CD14-positive monocyte (primary cell): ENCODE measurements around the gene NDUFS2. TPM values are rescaled to one million over a fixed set of nuclear protein-coding genes. Genes with fewer than 3 reads are reported as not detected.

Source experiments
- DNase-seq, 3 donors: peaks; one replicate each; pipeline ENCODE4 v3.0.0-alpha.2; 2011 to 2022
- H2AFZ ChIP-seq: 2 replicates; pipeline ENCODE4 v1.6.0; 2012; ENCODE audit warnings: mild to moderate bottlenecking, low read depth, low read length, inconsistent platforms; ENCODE audit not compliant: insufficient read depth, poor library complexity, severe bottlenecking
- H3K27ac ChIP-seq, 2 donors: 1 replicate in 1 of 2; 2 replicates in 1 of 2; pipeline ENCODE4 v1.5.1; 2012 to 2013; ENCODE audit warnings: low read length in 2 of 2, control low read depth in 1 of 2, inconsistent platforms in 1 of 2, low read depth in 1 of 2, mild to moderate bottlenecking in 1 of 2
- H3K27me3 ChIP-seq, 2 donors: one replicate each; pipeline versions ENCODE4 v1.6.0 to v1.6.1; 2011 to 2013; ENCODE audit warnings: low read length in 2 of 2; ENCODE audit not compliant: control insufficient read depth in 2 of 2, insufficient read depth in 2 of 2
- H3K36me3 ChIP-seq, 2 donors: replicated peaks in 1 of 2; 1 replicate in 1 of 2; 2 replicates in 1 of 2; pipeline versions ENCODE4 v1.5.1 to v1.6.1; 2012 to 2013; ENCODE audit warnings: low read length in 2 of 2, control low read depth in 1 of 2, inconsistent platforms in 1 of 2, mild to moderate bottlenecking in 1 of 2; ENCODE audit not compliant: insufficient read depth in 2 of 2, control insufficient read depth in 1 of 2
- H3K4me1 ChIP-seq, 2 donors: 1 replicate in 1 of 2; 2 replicates in 1 of 2; pipeline versions ENCODE4 v1.5.1 to v1.6.1; 2012 to 2013; ENCODE audit warnings: low read length in 2 of 2, control low read depth in 1 of 2, inconsistent platforms in 1 of 2, mild to moderate bottlenecking in 1 of 2, moderate library complexity in 1 of 2; ENCODE audit not compliant: insufficient read depth in 2 of 2, control insufficient read depth in 1 of 2
- H3K4me2 ChIP-seq: replicated peaks from 2 replicates; pipeline ENCODE3; 2012; ENCODE audit warnings: low read length, moderate library complexity, mild to moderate bottlenecking; ENCODE audit not compliant: poor library complexity, severe bottlenecking; ENCODE audit errors: extremely low read depth
- H3K4me3 ChIP-seq, 3 experiments: fragments of 200-600 bp in 1 of 3; sonication (generic) in 1 of 3; replicated peaks in 1 of 3; 1 replicate in 2 of 3; 2 replicates in 1 of 3; pipeline ENCODE4 v1.5.1; 2011 to 2013; ENCODE audit warnings: low read length in 3 of 3, mild to moderate bottlenecking in 3 of 3, control low read depth in 2 of 3, low read depth in 2 of 3, inconsistent platforms in 1 of 3, moderate library complexity in 1 of 3
- H3K79me2 ChIP-seq: 2 replicates; pipeline ENCODE4 v1.6.0; 2012; ENCODE audit warnings: mild to moderate bottlenecking, control low read depth, inconsistent platforms, low read length, moderate library complexity; ENCODE audit not compliant: insufficient read depth
- H3K9ac ChIP-seq: 2 replicates; pipeline ENCODE4 v1.6.0; 2017; ENCODE audit warnings: low read length, mild to moderate bottlenecking; ENCODE audit not compliant: insufficient read depth, poor library complexity, severe bottlenecking
- H3K9me3 ChIP-seq, 2 donors: replicated peaks in 1 of 2; 1 replicate in 1 of 2; 2 replicates in 1 of 2; pipeline versions ENCODE4 v1.5.1 to v1.6.1; 2012 to 2013; ENCODE audit warnings: low read length in 2 of 2, control low read depth in 1 of 2; ENCODE audit not compliant: control insufficient read depth in 1 of 2, insufficient read depth in 1 of 2
- H4K20me1 ChIP-seq: 2 replicates; pipeline ENCODE4 v1.6.0; 2012; ENCODE audit warnings: mild to moderate bottlenecking, low read length, control low read depth, moderate library complexity; ENCODE audit not compliant: insufficient read depth
- H3K27ac Mint-ChIP-seq, 7 donors: one replicate each; pipeline ENCODE4 v1.8.0; 2020; ENCODE audit warnings: mild to moderate bottlenecking in 7 of 7, mixed read lengths in 7 of 7, moderate library complexity in 6 of 7, inconsistent platforms in 2 of 7
- H3K27me3 Mint-ChIP-seq, 3 donors: one replicate each; pipeline ENCODE4 v1.8.0; 2021 to 2022; ENCODE audit warnings: low read depth in 3 of 3, mild to moderate bottlenecking in 3 of 3, mixed read lengths in 3 of 3, moderate library complexity in 3 of 3, inconsistent platforms in 1 of 3
- H3K36me3 Mint-ChIP-seq, 2 donors: one replicate each; pipeline ENCODE4 v1.8.0; 2020; ENCODE audit warnings: mixed read lengths in 2 of 2, inconsistent platforms in 1 of 2, mild to moderate bottlenecking in 1 of 2
- H3K4me1 Mint-ChIP-seq: one replicate; pipeline ENCODE4 v1.8.0; 2020; ENCODE audit warnings: mild to moderate bottlenecking, mixed read lengths
- H3K4me3 Mint-ChIP-seq, 2 donors: one replicate each; pipeline ENCODE4 v1.8.0; 2020; ENCODE audit warnings: mild to moderate bottlenecking in 2 of 2, mixed read lengths in 2 of 2, moderate library complexity in 1 of 2
- H3K9me3 Mint-ChIP-seq, 7 donors: one replicate each; pipeline ENCODE4 v1.8.0; 2020 to 2022; ENCODE audit warnings: mixed read lengths in 7 of 7, mild to moderate bottlenecking in 6 of 7, moderate library complexity in 6 of 7, inconsistent platforms in 2 of 7
- CTCF ChIP-seq: fragments of 200-600 bp; IDR thresholded peaks from one replicate; pipeline ENCODE4 v1.8.0; 2022; ENCODE audit warnings: antibody characterized with exemption, mild to moderate bottlenecking
- WGBS: methylation state at CpG from one replicate; pipeline ENCODE4 v1.1.5; 2013; ENCODE audit warnings: missing lambda C conversion rate; ENCODE audit not compliant: insufficient coverage; 5-methylcytosine and 5-hydroxymethylcytosine counted together
- intact Hi-C, 2 donors: fragments of 100-400 bp; cut with micrococcal nuclease; formaldehyde crosslinking; loops; one replicate each; pipeline versions ENCODE4 v1.15.0 to v1.15.1; 2023
- polyA plus RNA-seq, 3 donors: library from polyadenylated mRNA; depleted of rRNA in 1 of 3; unstranded in 2 of 3; stranded (reverse) in 1 of 3; fragments of 300-500 nt in 2 of 3; fragments of >200 nt in 1 of 3; fragmentation: Illumina TruSeq in 2 of 3; gene quantifications; 1 replicate in 2 of 3; 2 replicates in 1 of 3; pipeline ENCODE4 v1.2.3, GENCODE V29; 2012 to 2021

Gene NDUFS2
- polyA plus RNA-seq, 3 donors: 87.5 to 119 (median 101) TPM

GRCh38 chr1:161238039-161238473 is 35.9 kb downstream of the NDUFS2 start, which contains the start of gene NR1I3:
Gene NR1I3 (minus strand): TSS chr1:161238203. CDS start chr1:161236565, 1,638 bp downstream.
- Mint-ChIP-seq H3K27ac (peak within 1 kb of the TSS in 1 of 7 donors; percentile 34), H3K27me3 (peaks cover 0 to 6% (median 0%) of the 10 kb centered on the region in 3 donors), H3K9me3 (no peaks in the 10 kb centered on the region), H3K36me3 (no peaks in the 10 kb centered on the region), H3K4me1 (peaks cover 12% of the 10 kb centered on the region), H3K4me3 (no peak within 1 kb of the TSS)
- no peak for TF ChIP-seq CTCF
- H4K20me1 ChIP-seq: no peaks in the 10 kb centered on the region
- no peaks in the 10 kb centered on the region for H3K27me3 ChIP-seq
- no peak within 1 kb of the TSS for H3K9ac ChIP-seq
- 82% methylated on average over 3 of the region's 4 CpGs for WGBS
- H3K36me3 ChIP-seq: no peaks in the 10 kb centered on the region
- H3K27ac ChIP-seq: no peak within 1 kb of the TSS
- peaks cover 6 to 13% of the 10 kb centered on the region in 2 donors for H3K4me1 ChIP-seq
- no peak within 1 kb of the TSS for H3K4me2 ChIP-seq
- H3K4me3 ChIP-seq: no peak within 1 kb of the TSS
- no peak within 1 kb of the TSS for H2AFZ ChIP-seq
- H3K79me2 ChIP-seq: no peaks in the 10 kb centered on the region
- no peaks in the 10 kb centered on the region for H3K9me3 ChIP-seq
- intact Hi-C loops: no loop called here
- DNase-seq: peak in 1 of 3 donors; percentile 13

- no peak overlapping the region for H3K4me3 ChIP-seq
- intact Hi-C loops: no loop called here
- no peak overlapping the region for H2AFZ ChIP-seq
These were observed 39.5 kb downstream of the NDUFS2 start for GRCh38 chr1:161241682-161242081.

More at GRCh38 chr1:161241682-161242081, 39.5 kb downstream of the NDUFS2 start:
- Mint-ChIP-seq H3K4me1 (peaks cover 12% of the 10 kb centered on the region), H3K36me3 (no peaks in the 10 kb centered on the region), H3K27ac (no peak overlapping the region), H3K9me3 (no peaks in the 10 kb centered on the region), H3K4me3 (no peak overlapping the region), H3K27me3 (peaks cover 0 to 6% (median 0%) of the 10 kb centered on the region in 3 donors)
- no CpG with 5 or more reads among the region's 3 CpGs for WGBS
- peaks cover 6 to 13% of the 10 kb centered on the region in 2 donors for H3K4me1 ChIP-seq
- peak; percentile 30 to 61 (median 44) for DNase-seq
- H3K79me2 ChIP-seq: no peaks in the 10 kb centered on the region
- no peak overlapping the region for H3K9ac ChIP-seq
- H4K20me1 ChIP-seq: no peaks in the 10 kb centered on the region
- no peak for TF ChIP-seq CTCF
- no peaks in the 10 kb centered on the region for H3K27me3 ChIP-seq
- no peak overlapping the region for H3K4me2 ChIP-seq
- no peaks in the 10 kb centered on the region for H3K9me3 ChIP-seq
- H3K36me3 ChIP-seq: no peaks in the 10 kb centered on the region
- H3K27ac ChIP-seq: no peak overlapping the region
